Inflammatory macrophage treated with lipopolysaccharide for 4 hours (primary cell): ENCODE data around the gene LRP1-AS.
"Not testable (repeated sequence)": the region's sequence is repeated elsewhere in the genome, so short reads cannot be mapped to it uniquely, and the experiment has no call there.

Experiments used
- DNase-seq: peaks from one replicate; pipeline ENCODE4 v3.0.0-alpha.2; 2020

Gene LRP1-AS

GRCh38 chr12:57138526-57139272, 8.7 kb downstream of the LRP1-AS start:
- peak; percentile 80 for DNase-seq

- DNase-seq = no peak
These were observed 11.7 kb downstream of the LRP1-AS start for GRCh38 chr12:57135527-57136326.

- no peak for DNase-seq
These were observed 12.5 kb downstream of the LRP1-AS start for GRCh38 chr12:57134949-57135348.

GRCh38 chr12:57133916-57134315, 13.5 kb downstream of the LRP1-AS start:
- DNase-seq = no peak

DNA sequence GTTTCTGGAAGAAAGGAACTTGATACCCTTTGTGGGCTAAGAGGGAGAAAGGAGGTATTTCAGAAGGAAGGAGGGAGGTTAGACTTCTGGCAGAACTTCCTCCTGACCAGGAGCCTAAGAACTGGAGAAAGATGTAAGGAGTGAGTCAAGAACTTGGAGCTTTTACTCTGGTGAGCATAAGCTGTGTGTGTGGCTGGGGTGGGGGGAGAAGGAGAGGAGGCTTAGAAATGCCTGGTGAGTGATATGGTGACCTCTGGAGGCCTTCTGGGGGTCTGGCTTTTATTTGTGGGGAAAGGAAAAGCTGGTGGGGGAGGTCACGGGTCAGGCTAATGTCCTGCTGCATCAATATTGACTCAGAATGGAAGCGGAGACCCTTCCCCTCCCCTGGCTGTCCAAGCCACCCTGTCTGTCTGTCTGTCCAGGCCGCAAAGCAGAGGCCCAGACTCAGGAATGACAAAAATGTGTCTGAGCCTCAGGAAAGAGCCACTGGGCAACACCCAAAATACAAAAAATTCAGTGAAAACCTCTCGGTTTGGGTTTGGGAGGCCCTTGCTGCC, 14.3 kb downstream of the LRP1-AS start:
- no peak for DNase-seq

- no peak for DNase-seq
These were observed 15.3 kb downstream of the LRP1-AS start for GRCh38 chr12:57131896-57132744.

GRCh38 chr12:57130941-57131340, 16.5 kb downstream of the LRP1-AS start:
- DNase-seq = no peak

DNA sequence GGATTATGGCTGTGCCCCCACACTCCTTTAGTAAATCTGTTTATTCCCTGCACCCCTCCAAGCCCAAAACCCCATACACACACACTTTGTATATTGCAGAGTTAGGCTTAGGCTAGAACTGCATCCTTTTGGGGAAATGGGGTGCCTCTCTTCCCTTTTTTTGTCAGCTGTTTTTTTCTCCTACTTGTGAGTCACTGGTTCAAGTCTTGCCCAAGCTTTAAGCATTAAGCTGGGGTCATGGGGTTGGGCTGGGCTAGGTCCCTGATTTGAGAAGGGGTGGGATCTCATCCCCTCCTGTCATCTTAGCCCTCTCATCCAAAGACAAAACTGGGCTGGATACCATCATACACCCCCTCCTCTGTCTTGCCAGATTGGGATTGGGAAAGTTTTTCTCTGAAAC, 17.5 kb downstream of the LRP1-AS start:
- DNase-seq = peak; percentile 90

GRCh38 chr12:57129321-57129842, 18.0 kb downstream of the LRP1-AS start:
- DNase-seq = no peak

- DNase-seq = no peak
These were observed 18.7 kb downstream of the LRP1-AS start for GRCh38 chr12:57128519-57129247.

DNA sequence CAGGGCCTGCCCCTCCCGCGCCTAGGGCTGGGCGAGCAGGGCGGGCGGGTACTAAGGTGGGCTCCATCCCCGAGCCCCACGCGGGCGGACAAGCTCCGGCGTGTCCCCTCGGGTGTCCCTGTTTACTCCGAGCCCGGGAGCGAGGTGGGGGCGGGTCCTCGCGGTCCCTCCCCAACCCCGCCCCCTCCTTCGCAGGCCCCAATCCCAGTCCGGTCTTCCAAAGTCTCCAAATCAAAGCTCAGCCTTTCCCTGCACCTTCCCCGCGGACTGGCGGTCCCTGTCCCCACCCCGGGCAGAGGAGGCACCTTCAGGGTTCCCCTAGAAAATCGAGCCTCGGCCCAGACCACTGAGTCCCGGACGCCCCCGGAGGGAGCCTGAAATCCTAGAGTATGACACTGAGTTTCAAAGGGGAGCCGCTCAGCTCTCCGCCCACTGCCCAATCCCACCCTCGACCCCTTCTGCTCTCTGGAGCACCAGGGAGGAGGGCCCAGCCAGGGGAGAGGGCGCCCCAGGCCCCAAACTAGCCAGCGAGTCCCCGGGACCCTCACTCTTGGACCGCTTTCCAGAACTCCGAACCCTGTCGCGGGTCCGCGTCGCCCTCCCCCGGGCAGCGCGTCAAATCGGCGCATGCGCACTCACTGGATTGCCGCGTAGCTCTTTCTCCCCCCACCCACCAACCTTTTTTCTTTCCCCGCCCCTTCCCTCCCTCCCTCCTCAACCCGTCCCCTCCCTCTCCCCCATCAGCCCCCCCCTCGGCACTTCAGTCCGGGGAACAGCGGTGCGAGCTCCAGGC, 19.5 kb downstream of the LRP1-AS start, which contains the start of gene LRP1:
TSS of gene LRP1 (plus strand) at position 758 of the 793 bp plus-strand sequence. CDS start 482 bp downstream, outside the sequence.
- DNase-seq = peak; percentile 74

GRCh38 chr12:57127101-57127725, 20.2 kb downstream of the LRP1-AS start:
- peak; percentile 57 for DNase-seq

- no peak for DNase-seq
These were observed 20.9 kb downstream of the LRP1-AS start for GRCh38 chr12:57126561-57126960.

DNA sequence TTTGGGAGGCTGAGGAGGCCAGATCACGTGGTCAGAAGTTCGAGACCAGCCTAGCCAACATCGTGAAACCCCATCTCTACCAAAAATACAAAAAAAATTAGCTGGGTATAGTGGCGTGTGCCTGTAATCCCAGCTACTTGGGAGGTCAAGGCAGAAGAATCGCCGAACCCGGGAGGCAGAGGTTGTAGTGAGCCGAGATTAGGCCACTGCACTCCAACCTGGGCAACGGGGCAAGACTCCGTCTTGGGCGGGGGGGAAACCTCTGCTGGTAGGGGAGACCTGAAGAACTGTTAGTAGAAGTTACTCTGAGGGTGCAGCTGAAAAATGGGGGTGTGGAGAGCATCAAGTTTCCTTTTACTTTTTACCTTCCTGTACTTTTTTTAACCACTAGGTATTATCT, 21.4 kb downstream of the LRP1-AS start:
- DNase-seq = no peak

DNA sequence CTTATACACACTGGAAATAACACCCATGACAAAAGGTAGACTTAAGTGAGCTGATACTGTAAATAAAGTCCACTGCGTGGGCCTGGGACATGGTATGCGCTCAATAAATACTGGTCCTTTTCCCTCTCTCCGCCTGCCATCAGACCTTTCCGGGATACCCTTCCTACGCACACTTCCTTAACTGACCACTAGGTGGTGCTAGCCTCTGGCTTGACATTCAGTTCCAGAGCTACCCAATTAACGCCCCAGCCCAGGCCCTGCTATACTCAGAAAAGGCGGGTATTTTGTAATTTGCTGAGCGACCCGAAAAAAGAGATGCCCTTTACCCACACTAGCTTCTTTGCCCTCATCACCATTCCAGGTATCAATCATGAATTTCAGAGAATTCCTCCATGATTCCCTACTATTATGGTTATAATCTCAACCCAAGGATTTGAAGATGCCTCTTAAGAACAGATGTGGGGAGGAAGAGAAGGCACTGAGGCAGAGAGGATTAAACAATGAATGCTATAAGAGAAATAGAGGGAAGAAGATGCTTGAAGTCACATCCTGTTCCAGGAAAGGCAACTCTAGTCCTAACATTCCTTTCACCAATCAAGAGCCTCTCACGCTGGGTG, 23.1 kb downstream of the LRP1-AS start:
- DNase-seq = peak; percentile 81

- DNase-seq = no peak
These were observed 23.6 kb downstream of the LRP1-AS start for GRCh38 chr12:57123813-57124212.

GRCh38 chr12:57120718-57121117, 26.7 kb downstream of the LRP1-AS start:
- not testable (repeated sequence) for DNase-seq

- DNase-seq = no peak
These were observed 27.9 kb downstream of the LRP1-AS start for GRCh38 chr12:57119294-57120085.

GRCh38 chr12:57118711-57119271, 28.6 kb downstream of the LRP1-AS start:
- peak; percentile 91 for DNase-seq
